NOMO-1 treated with DMSO at 0.1 percent for 48 hours (cell line): ENCODE measurements around the gene MKKS.

ENCODE experiments used
- DNase-seq: peaks from one replicate; lab custom pipeline; 2025; ENCODE audit not compliant: unreplicated experiment; lab: John Stamatoyannopoulos, UW

Gene MKKS

DNA sequence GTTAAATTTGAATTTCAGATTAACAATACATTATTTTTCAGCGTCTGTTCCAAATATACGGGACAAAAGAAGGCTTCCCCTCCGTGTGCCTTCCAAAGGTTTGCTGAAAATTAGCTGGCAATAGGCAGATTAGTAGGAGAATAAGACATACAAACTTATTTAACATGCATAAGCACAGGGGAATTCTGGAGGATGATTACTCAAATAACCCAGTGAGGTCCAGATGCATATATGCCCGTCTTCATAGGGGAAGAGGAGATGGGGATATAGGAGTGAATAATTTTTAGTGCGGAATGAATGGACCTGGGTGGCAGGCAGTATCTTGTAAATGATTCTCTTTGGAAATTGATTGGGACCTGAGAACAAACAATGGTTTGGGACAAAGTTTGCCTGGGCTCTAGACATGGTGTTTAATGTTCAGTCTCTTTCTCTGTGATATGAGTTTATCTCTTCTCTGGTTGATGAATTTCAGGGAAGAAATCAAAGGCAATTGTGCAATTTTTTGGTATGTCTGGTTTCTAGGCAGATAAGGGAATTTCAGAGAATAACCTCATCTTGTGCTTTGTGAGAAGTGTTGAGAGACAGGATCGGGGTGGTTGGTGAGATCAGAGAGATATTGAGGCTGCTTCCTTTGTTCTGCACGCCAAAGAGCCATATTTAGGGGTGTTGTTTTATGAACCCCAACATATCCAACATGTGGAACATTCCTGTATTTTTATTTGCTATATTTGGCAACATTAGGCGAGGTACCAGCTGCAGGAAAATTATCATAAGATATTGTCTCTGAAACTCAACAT lies 63.7 kb downstream of the MKKS start:
- no peak for DNase-seq

GRCh38 chr20:10369723-10370090 lies 64.3 kb downstream of the MKKS start:
- no peak for DNase-seq

- no peak for DNase-seq
Observed at GRCh38 chr20:10368702-10369041, 65.3 kb downstream of the MKKS start.

DNA sequence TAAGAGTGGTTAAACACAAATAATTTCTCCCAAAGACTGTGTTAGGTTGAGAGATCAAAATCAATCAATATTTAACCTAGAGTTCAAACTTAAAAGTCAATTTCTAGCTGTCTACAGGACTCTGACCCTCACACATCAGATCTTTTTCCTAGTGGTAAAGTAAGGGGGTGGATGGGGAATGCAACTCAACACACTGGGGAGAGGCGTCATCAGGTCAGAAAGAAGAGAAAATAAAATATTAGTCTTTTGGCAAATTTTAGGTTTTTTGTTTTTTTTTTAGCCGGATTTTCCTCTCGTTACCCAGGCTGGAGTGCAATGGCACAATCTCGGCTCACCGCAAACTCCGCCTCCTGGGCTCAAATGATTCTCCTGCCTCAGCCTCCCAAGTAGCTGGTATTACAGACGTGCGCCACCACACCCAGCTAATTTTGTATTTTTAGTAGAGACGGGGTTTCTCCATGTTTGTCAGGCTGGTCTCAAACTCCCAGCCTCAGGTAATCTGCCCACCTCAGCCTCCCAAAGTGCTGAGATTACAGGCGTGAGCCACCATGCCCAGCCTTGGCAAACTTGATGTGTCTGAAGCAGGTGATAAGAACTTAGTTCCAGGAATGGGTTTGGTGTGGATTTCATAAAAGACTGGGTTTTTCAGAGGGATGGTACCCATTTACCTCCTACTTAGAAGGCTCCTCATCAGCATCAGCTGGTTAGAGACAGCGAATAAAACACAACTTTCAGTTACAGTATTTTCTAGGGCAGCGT lies 65.9 kb downstream of the MKKS start:
- DNase-seq = no peak

- no peak for DNase-seq
Observed at GRCh38 chr20:10367693-10367942, 66.4 kb downstream of the MKKS start.

DNA sequence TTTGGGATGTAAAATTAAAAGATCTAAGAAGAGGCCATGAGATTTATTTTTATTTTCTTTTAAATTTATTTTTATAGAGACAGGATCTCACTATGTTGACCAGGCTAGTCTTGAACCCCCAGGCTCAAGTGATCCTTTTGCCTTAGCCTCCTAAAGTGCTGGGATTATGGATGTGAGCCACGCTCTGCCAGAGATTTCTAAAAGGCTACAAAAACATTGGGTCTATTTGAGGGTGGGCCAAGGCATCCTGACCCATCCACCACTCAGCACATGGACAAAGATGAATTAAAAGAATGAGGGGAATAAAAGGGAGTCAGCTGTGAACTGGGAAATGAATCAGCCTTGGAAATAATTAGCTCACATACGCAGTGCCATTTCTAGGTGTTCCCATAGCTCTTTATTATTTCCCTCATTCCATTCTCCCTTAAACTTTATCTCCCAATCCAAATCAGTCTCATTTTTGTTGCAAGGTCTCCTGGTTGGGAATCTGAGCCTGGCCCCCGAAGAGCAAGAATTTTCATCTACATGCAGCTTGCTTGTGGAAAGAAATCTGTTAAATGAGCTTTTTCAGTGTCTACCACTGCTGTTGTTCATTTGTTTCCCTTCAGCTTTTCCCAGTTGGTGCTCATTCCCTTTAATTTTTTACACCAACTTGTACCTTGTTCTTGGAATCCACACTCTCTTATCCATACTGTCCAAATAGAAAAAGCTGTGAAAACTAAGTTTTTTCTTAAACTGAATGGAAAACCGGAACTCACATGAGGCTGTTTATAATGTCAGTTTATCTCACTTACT lies 66.9 kb downstream of the MKKS start:
- DNase-seq = no peak

DNA sequence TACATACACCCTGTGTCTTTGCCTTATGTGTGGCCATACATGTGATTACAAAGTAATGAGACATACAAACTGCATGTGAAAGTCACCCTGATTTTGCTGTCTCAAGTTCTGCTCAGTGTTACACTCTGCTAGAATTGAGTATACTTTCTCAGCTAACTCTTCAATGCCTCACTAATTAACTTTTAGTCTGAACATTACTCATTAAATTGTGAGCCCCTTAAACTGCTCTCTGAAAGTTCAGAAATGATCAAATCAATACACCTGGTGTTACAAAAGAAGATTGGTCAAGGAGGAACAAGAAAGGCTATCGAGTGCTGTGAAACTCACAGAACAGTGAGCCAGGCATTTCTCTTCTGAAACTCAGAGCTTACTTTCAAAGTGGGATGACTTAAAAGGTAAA lies 71.3 kb downstream of the MKKS start:
- DNase-seq = no peak

DNA sequence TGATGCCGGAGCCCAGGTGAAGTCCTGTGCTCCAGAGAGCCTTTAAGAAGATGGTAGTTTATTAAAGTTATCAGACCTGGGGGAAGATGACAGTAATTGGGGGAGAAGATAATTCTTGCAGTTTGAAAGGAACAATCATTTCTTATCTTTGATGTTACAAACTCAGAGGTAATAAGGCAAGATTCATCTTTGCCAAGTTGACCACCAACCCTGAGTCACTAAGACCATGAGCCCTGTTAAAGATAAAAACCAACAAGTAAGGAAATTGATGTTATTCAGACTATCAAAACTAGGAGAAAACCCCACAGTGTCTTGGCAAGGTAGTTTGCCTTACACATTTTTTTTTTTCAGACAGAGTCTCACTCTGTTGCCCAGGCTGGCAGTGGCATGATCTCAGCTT lies 73.1 kb downstream of the MKKS start:
- no peak for DNase-seq

GRCh38 chr20:10359621-10360040 lies 74.4 kb downstream of the MKKS start:
- DNase-seq = no peak

DNA sequence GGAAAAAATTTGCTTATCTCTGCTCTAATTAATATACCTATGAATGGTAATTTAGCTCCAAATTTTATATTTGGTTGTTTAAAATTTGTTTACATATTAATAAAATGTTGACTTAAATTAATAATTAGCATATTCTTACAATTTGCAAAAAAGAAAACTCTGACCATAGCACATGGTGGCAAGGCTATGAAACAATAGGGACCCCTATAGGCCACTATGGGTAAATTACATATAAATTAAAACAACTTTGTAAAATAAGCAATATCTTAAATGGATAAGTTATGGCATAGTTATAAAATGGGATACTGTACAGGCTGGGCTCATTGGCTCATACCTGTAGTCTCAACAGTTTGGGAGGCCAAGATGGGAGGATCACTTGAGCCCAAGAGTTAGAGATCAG lies 76.0 kb downstream of the MKKS start:
- DNase-seq = no peak

- DNase-seq = no peak
Observed at GRCh38 chr20:10357061-10357708, 76.8 kb downstream of the MKKS start.

- no peak for DNase-seq
Observed at GRCh38 chr20:10356628-10357027, 77.4 kb downstream of the MKKS start.

DNA sequence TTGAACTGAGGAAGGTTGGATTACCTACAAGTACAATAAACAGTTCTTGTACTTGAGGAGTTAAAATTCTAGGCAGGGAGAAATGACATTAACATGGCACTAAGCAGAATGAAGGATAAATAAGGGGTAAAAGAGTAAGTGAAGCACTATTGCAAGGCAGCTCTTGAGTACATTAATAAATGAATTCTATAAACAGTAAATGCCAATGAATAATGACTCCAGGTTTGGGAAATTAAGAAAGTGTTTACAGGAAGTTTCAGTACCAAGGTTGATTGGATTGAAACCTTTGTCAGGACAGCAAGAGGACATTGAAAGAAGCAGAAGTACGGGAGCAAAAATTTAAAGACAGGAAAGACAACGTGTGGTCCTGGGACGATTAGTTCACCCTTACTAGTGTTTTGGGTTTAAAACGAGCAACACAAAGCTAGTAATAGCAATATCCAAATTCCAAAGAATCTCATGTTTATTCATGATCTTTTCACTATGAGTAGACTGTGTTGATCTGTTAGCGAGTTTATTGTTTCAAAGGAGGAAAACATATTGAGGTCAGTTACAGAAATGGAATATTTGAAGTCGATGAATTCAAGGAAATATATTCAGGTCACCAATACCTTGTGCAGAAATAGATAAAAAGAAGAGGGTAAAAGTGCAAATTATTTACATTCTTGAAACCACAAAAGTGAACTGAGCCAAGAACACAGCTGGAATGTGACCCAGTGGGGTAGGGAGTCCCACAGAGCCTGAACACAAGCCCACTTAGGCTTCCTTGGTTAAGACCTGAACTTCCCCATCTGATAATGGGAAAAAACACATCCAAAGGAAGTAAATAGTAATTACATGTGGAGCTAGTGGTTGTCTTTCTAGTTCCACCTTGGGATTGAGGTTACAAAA lies 80.8 kb downstream of the MKKS start:
- no peak for DNase-seq
